Muscle of leg (tissue), 11 donors: ENCODE data around the gene TAF3. TPM values are rescaled to one million over a fixed set of nuclear protein-coding genes. Genes with fewer than 3 reads are reported as not detected.

Experiments
- DNase-seq: peaks from one replicate; pipeline ENCODE4 v3.0.0; 2013
- H3K27ac ChIP-seq: one replicate; pipeline ENCODE4 v1.5.1; 2013; ENCODE audit warnings: mild to moderate bottlenecking, low read length, control low read depth
- H3K27me3 ChIP-seq: one replicate; pipeline ENCODE4 v1.6.1; 2013; ENCODE audit warnings: low read length; ENCODE audit not compliant: control insufficient read depth, insufficient read depth
- H3K36me3 ChIP-seq: one replicate; pipeline ENCODE4 v1.6.1; 2013; ENCODE audit warnings: low read length; ENCODE audit not compliant: control insufficient read depth, insufficient read depth
- H3K4me1 ChIP-seq: one replicate; pipeline ENCODE4 v1.6.1; 2013; ENCODE audit warnings: low read length; ENCODE audit not compliant: control insufficient read depth, insufficient read depth
- H3K4me3 ChIP-seq: one replicate; pipeline ENCODE4 v1.5.1; 2013; ENCODE audit warnings: low read length, control low read depth
- H3K9me3 ChIP-seq: replicated peaks from 2 replicates; pipeline ENCODE4 v1.6.1; 2013; ENCODE audit warnings: low read depth, low read length; ENCODE audit not compliant: control insufficient read depth
- WGBS: methylation state at CpG from one replicate; pipeline ENCODE4 v1.1.5; 2013; ENCODE audit warnings: missing lambda C conversion rate; ENCODE audit not compliant: insufficient coverage; 5-methylcytosine and 5-hydroxymethylcytosine counted together
- polyA plus RNA-seq, 8 donors: library from polyadenylated mRNA; unstranded; fragments of 120-200 nt; gene quantifications; one replicate each; pipeline versions ENCODE4 v1.2.1 to v1.2.3, GENCODE V29; 2013; ENCODE audit warnings: inconsistent platforms in 1 of 8, low replicate concordance in 1 of 8; ENCODE audit not compliant: insufficient read length in 8 of 8, insufficient read depth in 1 of 8
- total RNA-seq: library from RNA; stranded (reverse); fragments of 120-200 nt; gene quantifications from one replicate; pipeline ENCODE4 v1.2.4, GENCODE V29; 2013

TAF3 gene
- total and polyA plus RNA-seq, 9 donors = 2.0 to 7.4 (median 6.4) TPM

DNA sequence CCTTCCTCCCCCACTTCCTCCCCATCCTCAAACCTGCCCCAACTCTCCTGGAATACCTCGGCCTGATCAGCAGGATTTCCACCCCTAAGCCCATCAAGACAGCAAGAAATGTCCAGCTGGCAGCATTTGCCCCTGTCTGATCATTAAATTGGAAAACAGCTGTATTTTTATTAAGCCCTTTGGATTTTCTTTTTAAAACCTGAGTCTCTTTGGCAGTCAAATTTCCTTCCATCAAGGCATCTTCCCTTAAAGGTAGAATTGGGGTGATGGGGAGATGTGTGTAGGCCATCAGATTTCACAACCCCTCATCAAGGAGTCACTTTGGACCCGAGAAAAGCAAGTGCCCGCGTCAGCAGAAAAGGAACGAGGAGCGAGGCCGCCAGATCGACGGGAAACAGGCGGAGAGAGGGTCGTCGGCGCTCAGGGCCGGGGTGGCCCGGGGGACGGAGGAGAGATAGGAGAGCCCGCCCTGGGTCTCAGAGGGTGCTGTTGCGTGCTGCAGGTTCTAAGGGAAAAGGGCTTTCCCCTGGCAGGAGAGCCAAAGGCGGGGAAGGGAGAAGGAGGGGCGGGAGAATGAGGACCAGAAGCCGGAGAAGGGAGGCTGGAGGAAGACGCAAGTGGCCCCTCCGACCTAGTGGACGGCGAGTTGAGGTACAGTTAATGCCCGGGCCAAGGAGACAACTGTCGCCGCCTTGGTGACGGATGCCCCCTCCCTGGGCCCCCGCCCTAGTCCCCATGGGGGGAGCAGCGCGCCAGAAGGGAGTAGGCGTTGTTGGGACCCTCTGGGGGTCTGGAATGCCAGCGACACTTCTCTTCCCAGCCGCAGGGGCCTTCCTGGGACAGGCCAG is 224.6 kb downstream of the TAF3 start:
- H3K4me3 ChIP-seq = no peak overlapping the region
- 2% methylated on average over 23 of the region's 35 CpGs for WGBS
- no peak overlapping the region for H3K27ac ChIP-seq
- DNase-seq = no peak
- no peaks in the 10 kb centered on the region for H3K36me3 ChIP-seq
- peaks cover 21% of the 10 kb centered on the region for H3K4me1 ChIP-seq
- H3K27me3 ChIP-seq = peaks cover 96% of the 10 kb centered on the region
- H3K9me3 ChIP-seq = no peaks in the 10 kb centered on the region

DNA sequence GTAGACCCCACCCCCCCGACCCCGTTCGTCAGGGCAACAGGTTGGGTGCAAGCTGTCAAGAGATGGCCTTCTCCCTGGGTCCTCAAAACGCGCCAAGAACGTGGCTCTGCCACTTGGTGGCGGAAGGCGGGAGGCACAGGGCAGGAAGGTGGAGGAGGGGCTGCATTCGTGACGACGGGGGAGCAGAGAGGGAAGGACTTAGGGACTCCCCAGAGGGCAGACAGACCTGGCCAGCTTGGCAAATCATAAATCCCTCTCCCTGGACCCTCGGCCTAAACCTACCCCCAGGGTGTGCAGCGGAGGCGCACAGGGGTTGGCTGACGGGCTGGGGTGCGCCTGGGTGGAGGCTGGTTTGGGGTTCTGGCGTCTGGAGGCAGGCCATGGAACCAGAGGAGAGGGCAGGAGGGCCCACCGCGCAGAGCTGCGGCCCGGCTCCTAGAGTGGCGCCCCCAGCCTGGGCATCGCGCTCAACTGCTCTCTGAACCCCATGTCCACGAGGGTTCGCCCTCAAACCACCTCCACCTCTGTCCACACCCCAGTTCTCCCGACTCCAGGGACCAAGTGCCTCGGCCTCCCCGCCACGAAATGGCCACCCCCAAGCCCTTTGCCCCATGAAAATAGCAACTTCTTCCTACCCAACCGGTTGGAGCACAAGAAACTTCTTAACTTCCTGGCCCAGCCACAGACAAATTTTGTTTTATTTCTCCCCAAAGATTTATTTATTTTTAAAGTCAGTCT is 225.4 kb downstream of the TAF3 start:
- Histone ChIP-seq H3K27me3 (peaks cover 96% of the 10 kb centered on the region), H3K4me1 (peaks cover 21% of the 10 kb centered on the region), H3K36me3 (no peaks in the 10 kb centered on the region), H3K9me3 (no peaks in the 10 kb centered on the region), H3K27ac (no peak overlapping the region), H3K4me3 (no peak overlapping the region)
- WGBS = 2% methylated on average over 22 of the region's 31 CpGs
- no peak for DNase-seq

DNA sequence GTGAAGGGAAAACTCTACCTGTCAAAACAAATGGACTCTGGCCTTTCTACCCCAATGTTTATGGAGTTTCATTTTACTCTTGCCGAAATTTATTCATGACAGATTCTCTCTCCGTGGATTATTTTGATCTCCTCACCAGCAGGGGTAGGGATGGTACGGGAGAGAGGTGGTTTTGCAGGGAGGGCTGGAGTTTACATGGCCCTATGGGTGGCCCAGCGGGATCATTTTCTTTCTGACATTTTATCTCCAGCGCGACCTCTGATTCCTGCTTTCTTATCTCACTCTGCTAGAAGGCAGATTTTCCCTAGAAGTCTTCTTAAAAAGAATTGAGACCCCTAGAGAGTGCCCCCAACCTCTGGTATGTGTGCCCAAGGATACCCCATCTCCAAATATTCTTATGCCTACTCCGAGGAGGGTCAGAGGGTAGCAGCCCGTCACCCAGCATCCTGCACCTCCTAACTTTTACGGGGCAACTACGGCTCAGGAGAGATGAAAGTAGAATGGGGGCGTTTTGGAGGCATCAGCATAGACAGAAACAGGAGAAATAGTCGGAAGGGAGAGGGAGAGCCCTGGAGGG is 226.1 kb downstream of the TAF3 start:
- no peak for DNase-seq
- Histone ChIP-seq H3K36me3 (no peaks in the 10 kb centered on the region), H3K4me3 (no peak overlapping the region), H3K27me3 (peaks cover 96% of the 10 kb centered on the region), H3K4me1 (peaks cover 21% of the 10 kb centered on the region), H3K9me3 (no peaks in the 10 kb centered on the region), H3K27ac (no peak overlapping the region)
- 0% methylated on average over 1 of the region's 12 CpGs for WGBS

DNA sequence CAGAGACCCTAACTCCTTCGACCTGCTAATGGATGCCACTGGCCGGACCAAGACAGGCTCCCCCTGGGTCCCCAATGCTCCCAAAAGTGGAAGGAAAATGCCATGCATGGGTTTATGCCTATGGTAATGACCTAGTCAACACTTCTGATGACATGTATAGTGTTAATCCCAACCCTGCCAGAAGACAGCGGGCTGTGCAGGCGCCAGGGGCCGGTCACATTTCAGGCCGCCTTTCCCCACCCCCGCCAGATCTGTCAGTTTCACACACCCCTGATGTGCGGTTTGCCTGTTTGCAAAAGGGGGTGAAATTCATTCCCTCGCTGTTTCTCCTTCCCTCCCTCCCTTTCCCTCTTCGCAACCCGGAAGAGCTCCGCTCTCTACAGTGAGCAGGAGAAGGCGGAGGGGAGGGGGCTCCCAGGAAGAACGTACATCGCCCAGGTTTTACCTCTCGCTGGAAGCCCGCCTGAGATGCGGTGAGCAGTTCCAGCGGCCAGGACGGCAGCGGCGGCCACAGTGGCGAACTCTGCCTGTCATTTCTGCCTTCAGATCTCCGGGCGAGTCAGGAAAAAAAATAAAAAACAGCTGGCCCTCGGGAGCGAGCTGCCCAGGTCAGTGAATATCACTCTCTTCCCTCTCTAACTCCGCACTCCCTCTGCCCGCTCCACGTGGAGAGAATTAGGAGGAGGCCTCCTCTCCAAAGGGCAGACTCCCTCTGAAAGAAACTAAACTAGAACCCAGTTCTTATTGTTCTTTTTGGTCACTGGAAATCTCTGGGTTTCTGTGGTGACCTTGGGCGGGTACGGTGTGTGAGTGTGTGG is 226.8 kb downstream of the TAF3 start:
- no peak for DNase-seq
- H3K27me3 ChIP-seq = peaks cover 96% of the 10 kb centered on the region
- 3% methylated on average over 18 of the region's 32 CpGs for WGBS

DNA sequence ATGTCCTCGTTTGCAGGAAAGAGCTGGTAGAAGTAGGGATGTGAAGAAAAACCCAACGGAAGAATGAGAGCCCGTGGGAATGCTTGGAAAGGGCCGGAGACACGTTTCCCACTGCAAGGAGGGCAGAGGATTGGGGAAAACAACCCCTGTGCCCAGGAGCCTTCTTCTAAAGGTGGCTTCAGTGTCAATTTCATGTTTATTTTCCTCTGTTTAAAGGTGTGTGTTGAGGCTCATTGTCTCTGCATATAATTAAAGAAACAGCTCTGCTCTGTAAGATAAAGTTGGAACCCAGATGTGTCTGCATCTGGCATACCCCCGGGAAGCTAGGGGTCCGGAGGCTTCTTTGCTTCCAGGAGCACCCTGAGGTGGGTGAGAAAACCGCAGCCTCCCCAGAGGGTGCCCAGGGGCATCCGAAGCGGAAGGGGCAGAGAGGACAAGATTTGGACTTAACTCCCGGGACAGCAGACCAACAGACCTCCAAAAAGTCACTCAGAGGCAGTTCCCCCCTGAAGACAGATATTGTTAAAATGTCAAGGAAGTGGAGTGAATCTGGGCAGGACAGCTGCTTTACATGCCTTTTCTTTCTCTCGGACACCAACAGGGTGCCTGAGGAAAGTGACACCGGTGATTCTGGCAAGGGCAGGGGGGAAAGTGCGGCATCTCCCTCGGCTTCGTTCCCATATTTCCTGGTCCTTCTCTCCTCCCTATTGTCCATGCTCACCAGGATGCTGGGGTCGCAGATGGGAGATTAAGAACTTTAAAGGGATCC is 227.6 kb downstream of the TAF3 start:
- H3K4me3 ChIP-seq = no peak overlapping the region
- H3K27ac ChIP-seq = no peak overlapping the region
- no peaks in the 10 kb centered on the region for H3K36me3 ChIP-seq
- peaks cover 97% of the 10 kb centered on the region for H3K27me3 ChIP-seq
- no peaks in the 10 kb centered on the region for H3K9me3 ChIP-seq
- H3K4me1 ChIP-seq = peaks cover 33% of the 10 kb centered on the region
- 1% methylated on average over 7 of the region's 17 CpGs for WGBS
- no peak for DNase-seq

More for the DNA sequence above, 226.8 kb downstream of the TAF3 start:
- Histone ChIP-seq H3K9me3 (no peaks in the 10 kb centered on the region), H3K4me1 (peaks cover 26% of the 10 kb centered on the region), H3K4me3 (no peak overlapping the region), H3K36me3 (no peaks in the 10 kb centered on the region), H3K27ac (no peak overlapping the region)

DNA sequence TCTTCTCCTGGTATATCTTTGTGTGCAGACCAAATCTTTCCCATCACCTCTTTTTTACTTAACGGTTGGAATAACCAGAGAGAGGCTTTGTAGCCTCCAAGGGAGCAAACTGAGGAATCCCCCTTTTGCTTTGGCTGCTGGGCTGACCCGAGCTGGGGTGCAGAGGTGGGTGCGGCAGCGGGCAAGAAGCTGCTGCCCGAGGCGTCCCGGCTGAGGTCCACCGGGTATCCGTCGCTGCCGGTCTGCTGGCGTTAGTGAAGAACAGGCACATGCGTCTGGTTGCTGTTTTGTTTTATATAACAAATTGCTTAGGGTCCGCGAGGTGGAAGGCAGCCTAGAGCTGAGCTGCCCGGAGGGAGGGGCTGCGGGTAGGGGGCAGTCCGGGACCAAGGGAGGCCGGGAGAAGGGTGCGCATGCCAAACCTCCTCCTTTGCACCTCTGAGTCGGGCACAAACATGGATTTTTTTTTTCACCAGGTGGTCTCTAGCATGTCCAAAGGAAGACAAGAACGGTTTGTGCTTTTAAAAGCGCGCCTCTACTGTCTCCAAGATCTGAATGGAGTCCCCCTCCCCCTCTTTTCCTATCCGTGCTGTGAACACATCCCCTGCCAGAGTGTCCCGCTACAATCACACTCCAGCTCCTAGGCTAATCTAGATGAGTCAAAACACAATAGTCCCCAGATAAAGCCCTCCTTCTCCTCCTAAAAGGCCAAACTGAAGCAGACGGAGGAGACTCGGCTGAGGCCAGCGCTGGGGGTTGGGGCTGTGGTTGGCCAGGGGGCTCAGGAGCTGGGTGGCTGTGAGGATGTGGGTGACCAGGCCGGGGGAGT is 229.4 kb downstream of the TAF3 start:
- DNase-seq = no peak

DNA sequence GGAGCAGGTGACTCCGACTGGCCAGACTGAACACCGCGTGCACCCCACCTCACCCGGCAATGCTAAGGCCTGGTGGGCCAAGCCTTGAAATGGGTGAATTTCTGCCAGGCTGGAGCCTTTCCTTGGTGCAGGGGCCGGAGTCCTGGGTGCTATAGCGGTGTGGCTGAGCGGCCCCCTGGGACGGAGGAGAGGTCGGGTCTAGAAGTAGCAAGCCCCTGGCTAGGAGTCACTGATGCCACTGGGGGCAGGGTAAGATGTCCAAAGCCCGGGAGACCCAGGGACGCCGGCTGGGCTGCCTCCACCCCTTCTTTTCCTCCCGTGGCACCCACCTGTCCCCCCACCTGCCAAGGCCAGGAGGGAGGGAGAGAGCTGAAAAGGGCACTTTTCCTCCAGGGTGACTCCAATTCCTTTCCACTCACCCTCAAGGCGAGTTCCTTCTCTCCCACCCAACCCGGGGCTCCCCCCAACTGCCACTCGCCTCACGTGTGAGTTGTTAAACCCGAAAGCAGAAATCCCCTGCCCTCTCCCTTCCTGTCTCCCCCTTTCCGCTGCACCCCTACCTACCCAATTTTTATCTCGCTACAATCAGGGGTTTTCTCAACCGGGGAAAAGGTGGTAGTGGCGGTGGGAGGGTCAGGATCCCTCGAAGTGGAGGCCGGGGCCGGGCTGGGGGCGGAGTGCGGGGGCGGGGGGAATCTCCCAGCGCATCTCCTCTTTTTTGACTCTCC is 230.1 kb downstream of the TAF3 start:
- Histone ChIP-seq H3K36me3 (no peaks in the 10 kb centered on the region), H3K4me1 (peaks cover 49% of the 10 kb centered on the region), H3K27ac (no peak overlapping the region), H3K27me3 (peaks cover 100% of the 10 kb centered on the region), H3K9me3 (no peaks in the 10 kb centered on the region), H3K4me3 (no peak overlapping the region)
- 3% methylated on average over 13 of the region's 29 CpGs for WGBS
- DNase-seq = no peak

More for the DNA sequence above, 229.4 kb downstream of the TAF3 start:
- WGBS = under 1% methylated on average over 21 of the region's 30 CpGs
- H3K36me3 ChIP-seq = no peaks in the 10 kb centered on the region
- no peak overlapping the region for H3K27ac ChIP-seq
- peaks cover 100% of the 10 kb centered on the region for H3K27me3 ChIP-seq
- H3K9me3 ChIP-seq = no peaks in the 10 kb centered on the region
- H3K4me1 ChIP-seq = peaks cover 48% of the 10 kb centered on the region
- no peak overlapping the region for H3K4me3 ChIP-seq

DNA sequence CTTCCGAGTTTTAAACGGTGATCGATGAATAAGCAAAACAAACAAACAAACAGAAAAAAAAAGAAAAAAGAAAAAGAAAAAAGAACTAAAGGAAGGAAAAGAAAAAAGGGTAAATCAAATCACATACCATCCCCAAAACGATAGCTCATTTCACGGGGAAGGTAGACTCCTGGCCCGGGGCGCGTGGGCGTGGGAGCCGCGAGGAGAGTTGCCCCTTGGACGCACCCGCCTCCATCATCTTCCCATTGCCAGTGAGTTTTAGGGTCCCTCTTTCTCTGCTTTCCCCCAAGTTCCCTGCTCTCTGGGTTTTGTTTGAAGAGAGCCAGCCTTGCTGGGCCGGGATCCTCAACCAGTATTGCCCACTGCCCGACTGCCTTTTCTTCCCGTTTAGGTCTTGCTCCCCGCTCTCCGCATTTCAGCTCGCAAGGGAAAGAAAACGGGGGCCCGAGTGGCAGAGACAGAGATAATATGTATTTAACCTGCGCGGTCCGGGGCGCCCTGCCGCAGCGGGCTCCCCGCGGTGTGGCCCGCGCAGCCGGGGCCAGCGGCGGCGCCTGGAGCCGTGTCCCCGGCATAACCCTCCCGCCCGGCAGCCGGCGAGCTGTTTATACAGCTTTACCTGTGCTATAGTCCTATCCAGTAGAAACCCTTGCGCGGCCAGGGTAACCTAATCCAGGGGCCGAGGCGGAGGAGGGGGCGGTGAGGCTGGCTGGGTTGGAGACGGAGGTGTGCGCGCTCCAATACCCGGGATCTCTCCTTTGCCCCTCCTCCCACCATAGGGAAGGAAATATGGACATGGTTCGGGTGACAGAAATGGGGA is 230.9 kb downstream of the TAF3 start:
- no peak overlapping the region for H3K27ac ChIP-seq
- DNase-seq = no peak
- H3K4me3 ChIP-seq = no peak overlapping the region
- WGBS = under 1% methylated on average over 34 of the region's 51 CpGs
- H3K36me3 ChIP-seq = no peaks in the 10 kb centered on the region
- peaks cover 54% of the 10 kb centered on the region for H3K4me1 ChIP-seq
- no peaks in the 10 kb centered on the region for H3K9me3 ChIP-seq
- peaks cover 100% of the 10 kb centered on the region for H3K27me3 ChIP-seq
